22Rv1 (cell line): ENCODE data around the gene MXI1.

Source experiments
- H3K27ac ChIP-seq: fragments of 450-650 bp; 2 replicates; pipeline ENCODE4 v1.5.1; 2017
- ZFX ChIP-seq: fragments of 450-650 bp; IDR thresholded peaks from 2 replicates; pipeline ENCODE4 v1.6.1; 2017; ENCODE audit warnings: antibody characterized with exemption, borderline replicate concordance
- TF ChIP-seq, protein P1 (sequence below): fragments of 450-650 bp; IDR thresholded peaks from 2 replicates; pipeline ENCODE4 v1.5.1; 2017; ENCODE audit warnings: mild to moderate bottlenecking

Gene MXI1

DNA sequence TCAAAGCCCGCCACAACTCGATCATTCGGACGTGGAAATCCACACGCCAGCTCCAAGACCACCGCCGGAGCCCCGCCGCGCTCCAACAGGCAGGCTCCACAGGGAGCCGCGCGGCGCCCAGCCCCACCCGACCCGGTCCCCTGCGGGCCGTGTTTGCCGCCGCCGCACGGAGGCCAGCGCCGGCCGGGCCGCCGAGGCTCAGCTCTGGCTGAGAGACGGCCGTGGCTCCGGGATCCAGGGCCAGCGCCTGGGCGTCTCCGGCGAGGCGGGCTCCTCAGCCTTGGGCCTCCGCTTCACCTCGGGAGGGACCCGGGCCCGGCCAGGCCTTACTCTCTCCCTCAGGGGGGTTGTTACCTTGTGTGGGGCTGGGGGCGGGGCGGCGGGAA is 97.0 kb downstream of the MXI1 start:
- H3K27ac ChIP-seq: peak overlapping the region; percentile 94
- TF ChIP-seq, protein P1, sequence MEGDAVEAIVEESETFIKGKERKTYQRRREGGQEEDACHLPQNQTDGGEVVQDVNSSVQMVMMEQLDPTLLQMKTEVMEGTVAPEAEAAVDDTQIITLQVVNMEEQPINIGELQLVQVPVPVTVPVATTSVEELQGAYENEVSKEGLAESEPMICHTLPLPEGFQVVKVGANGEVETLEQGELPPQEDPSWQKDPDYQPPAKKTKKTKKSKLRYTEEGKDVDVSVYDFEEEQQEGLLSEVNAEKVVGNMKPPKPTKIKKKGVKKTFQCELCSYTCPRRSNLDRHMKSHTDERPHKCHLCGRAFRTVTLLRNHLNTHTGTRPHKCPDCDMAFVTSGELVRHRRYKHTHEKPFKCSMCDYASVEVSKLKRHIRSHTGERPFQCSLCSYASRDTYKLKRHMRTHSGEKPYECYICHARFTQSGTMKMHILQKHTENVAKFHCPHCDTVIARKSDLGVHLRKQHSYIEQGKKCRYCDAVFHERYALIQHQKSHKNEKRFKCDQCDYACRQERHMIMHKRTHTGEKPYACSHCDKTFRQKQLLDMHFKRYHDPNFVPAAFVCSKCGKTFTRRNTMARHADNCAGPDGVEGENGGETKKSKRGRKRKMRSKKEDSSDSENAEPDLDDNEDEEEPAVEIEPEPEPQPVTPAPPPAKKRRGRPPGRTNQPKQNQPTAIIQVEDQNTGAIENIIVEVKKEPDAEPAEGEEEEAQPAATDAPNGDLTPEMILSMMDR: no peak
- TF ChIP-seq ZFX: no peak

- TF ChIP-seq, protein P1: no peak
- TF ChIP-seq ZFX: no peak
- H3K27ac ChIP-seq: peak within 1 kb of the TSS; percentile 94
Observed at GRCh38 chr10:110304780-110305421, 97.5 kb downstream of the MXI1 start, which contains the start of gene SMNDC1. SMNDC1 (minus strand) TSS chr10:110304920; CDS start chr10:110303587, 1,333 bp downstream.

DNA sequence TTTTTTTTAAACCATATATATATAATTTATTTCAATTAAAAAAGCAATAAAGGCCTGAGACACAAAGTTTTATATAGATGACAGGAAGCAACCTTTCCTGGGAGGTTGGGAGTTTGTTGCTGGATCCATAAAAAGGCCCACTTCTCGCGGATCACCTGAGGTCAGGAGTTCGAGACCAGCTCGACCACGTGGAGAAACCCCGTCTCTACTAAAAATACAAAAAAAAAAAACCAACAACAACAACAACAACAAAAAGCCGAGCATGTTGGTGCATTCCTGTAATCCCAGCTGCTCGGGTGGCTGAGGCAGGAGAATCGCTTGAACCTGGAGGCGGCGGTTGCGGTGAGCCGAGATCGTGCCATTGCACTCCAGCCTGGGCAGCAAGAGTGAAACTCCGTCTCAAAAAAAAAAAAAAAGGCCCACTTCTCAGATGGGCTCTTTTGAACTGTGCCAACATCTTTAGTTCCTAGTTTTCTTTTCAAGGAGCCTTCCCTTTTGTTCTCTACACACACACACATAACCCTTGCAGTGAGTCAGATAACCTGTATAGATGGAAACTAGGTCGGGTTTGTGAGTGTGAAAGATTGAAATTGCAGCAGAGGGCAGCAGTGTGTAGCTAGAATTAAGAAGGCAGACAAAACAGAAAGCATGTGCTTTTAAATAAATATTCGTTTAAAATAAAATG is 98.5 kb downstream of the MXI1 start:
- TF ChIP-seq, protein P1: peak; percentile 84
- TF ChIP-seq ZFX: no peak
- H3K27ac ChIP-seq: peak overlapping the region; percentile 94

- peak overlapping the region; percentile 94 for H3K27ac ChIP-seq
- no peak for TF ChIP-seq ZFX
- TF ChIP-seq, protein P1: peak; percentile 53
Observed at GRCh38 chr10:110306452-110306768, 99.0 kb downstream of the MXI1 start.

GRCh38 chr10:110307805-110308204 is 100.4 kb downstream of the MXI1 start:
- H3K27ac ChIP-seq: no peak overlapping the region
- no peak for TF ChIP-seq ZFX

- no peak overlapping the region for H3K27ac ChIP-seq
- no peak for TF ChIP-seq ZFX
- TF ChIP-seq, protein P1: no peak
Observed at GRCh38 chr10:110310741-110311140, 103.3 kb downstream of the MXI1 start.

GRCh38 chr10:110311357-110311949 is 104.0 kb downstream of the MXI1 start:
- no peak overlapping the region for H3K27ac ChIP-seq

More at GRCh38 chr10:110311357-110311949, 104.0 kb downstream of the MXI1 start:
- TF ChIP-seq ZFX: no peak
- TF ChIP-seq, protein P1: peak; percentile 78
